Measurements from ENCODE around the gene COG4. TPM values are rescaled to one million over a fixed set of nuclear protein-coding genes. Genes with fewer than 3 reads are reported as not detected.

COG4 gene
- polyA plus RNA-seq, 2 of the 4 experiments (the other 2 are of a cell fraction), result 42.7 to 48.2 TPM

DNA sequence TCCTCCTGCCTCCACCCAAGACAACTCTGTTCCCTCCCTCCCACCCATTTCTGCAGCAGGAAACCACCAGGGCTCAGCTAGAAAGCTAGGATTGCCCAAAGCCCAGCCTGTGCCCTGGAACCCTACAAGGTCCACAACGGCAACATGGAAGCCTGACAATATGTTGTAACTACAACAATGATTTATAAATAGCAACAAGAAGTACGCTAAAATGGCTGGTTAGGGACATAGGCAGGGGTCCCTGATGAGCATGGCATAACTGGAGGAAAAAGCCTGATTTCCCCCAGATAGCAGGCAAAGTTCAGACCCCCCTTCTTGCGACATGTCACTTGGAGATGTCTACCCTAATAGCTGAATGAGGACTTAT, 91.0 kb downstream of the COG4 start:
- TF ChIP-seq CBX8 (IDR thresholded peaks at IDR 0.05) (no peak), RARB (CRISPR knock-in tag; IDR thresholded peaks at IDR 0.05) (no peak), GATA3 (IDR thresholded peaks at IDR 0.05; ENCODE audit: borderline replicate concordance) (no peak), ZFP36 (IDR thresholded peaks at IDR 0.05; ENCODE audit: borderline replicate concordance, partially characterized antibody) (no peak), PHF8 (IDR thresholded peaks at IDR 0.05; ENCODE audit: borderline replicate concordance, low read depth) (no peak), EHMT2 (IDR thresholded peaks at IDR 0.05; ENCODE audit: low read depth) (no peak), ZNF302 (CRISPR knock-in tag; IDR thresholded peaks at IDR 0.05) (no peak), NPAS2 (CRISPR knock-in tag; IDR thresholded peaks at IDR 0.05; ENCODE audit: borderline replicate concordance) (no peak)
- TF ChIP-seq, protein P1, sequence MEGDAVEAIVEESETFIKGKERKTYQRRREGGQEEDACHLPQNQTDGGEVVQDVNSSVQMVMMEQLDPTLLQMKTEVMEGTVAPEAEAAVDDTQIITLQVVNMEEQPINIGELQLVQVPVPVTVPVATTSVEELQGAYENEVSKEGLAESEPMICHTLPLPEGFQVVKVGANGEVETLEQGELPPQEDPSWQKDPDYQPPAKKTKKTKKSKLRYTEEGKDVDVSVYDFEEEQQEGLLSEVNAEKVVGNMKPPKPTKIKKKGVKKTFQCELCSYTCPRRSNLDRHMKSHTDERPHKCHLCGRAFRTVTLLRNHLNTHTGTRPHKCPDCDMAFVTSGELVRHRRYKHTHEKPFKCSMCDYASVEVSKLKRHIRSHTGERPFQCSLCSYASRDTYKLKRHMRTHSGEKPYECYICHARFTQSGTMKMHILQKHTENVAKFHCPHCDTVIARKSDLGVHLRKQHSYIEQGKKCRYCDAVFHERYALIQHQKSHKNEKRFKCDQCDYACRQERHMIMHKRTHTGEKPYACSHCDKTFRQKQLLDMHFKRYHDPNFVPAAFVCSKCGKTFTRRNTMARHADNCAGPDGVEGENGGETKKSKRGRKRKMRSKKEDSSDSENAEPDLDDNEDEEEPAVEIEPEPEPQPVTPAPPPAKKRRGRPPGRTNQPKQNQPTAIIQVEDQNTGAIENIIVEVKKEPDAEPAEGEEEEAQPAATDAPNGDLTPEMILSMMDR (IDR thresholded peaks at IDR 0.05), result no peak
- Histone ChIP-seq H3K4me1 (peaks cover 87% of the 10 kb centered on the region), H3K27ac (peak overlapping the region in 1 of 2 experiments; percentile 72; a peak in 3 of 6 replicates), H3K4me3 (no peak overlapping the region), H3K4me2 (peak overlapping the region; percentile 43; the same call in 2 of the 3 replicates), H3K9me3 (no peaks in the 10 kb centered on the region)
- ATAC-seq (no peak), FAIRE-seq (no peak), DNase-seq (ENCODE audit: low read depth in 1 of 2, low spot score in 1 of 2) (no peak)
- WGBS (ENCODE audit: missing lambda C conversion rate), result 62% methylated on average over 3 of the region's 3 CpGs
- CTCF ChIA-PET, result interaction anchor here (0.8 to 2.3 kb wide), 6 partner anchors 18 to 62 kb away, joined by 3 to 7 read pairs (median 3); no protein-coding TSS in a partner anchor
- POLR2A ChIA-PET, result interaction anchor here (1.0 to 3.0 kb wide), 2 partner anchors 21 to 51 kb away, joined by 5 to 8 read pairs; no protein-coding TSS in a partner anchor

DNA sequence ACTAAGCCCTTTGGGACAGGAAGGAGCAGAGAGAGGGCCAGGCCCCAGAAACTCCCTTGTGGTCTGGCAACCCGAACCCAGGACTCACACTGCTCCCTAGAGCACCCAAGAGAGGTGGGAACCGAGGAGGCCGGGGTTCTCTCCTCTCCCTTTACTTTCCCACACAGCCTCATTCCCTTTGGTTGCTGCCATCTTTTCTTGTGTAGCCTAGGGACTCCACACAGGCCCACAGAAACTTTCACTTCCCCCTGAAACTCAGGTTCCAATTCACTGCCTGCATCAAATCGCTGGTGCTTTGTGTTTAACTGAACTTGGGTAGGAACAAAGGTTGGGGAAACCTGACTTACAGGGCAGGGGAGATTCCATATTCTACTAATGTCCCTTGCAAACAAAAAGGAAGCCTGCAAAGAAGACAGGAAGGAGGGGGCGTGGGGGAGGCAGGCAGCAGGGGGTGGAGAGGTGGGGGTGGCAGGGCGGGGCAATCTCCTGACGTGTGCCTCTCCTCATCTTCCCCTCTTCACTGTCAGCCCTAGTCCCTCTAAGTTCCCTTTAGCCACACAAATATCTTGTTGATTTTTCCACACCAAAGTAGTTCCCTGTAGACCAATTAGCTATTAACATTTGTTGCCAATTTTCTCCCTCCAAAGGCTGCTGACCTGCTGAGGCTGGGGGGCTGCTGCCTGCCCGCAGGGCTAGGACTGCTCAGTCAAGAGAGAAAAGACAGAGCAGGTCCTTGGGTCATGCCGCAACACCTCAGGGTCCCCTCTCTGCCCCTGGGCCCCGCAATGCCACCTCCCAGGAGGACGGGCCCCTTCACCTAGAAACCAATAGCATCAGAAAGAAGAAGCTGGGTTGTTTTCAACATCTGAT, 92.5 kb downstream of the COG4 start:
- DNase-seq (ENCODE audit: low read depth in 1 of 2, low spot score in 1 of 2), result no peak
- TF ChIP-seq ZFP36 (IDR thresholded peaks at IDR 0.05; ENCODE audit: borderline replicate concordance, partially characterized antibody), result no peak
- TF ChIP-seq HDAC2 (IDR thresholded peaks at IDR 0.05), result no peak
- TF ChIP-seq KDM1A (IDR thresholded peaks at IDR 0.05; ENCODE audit: low read depth), result no peak
- TF ChIP-seq BHLHE40 (IDR thresholded peaks at IDR 0.05; ENCODE audit: low read depth, low read length), result no peak
- no peak for TF ChIP-seq NR3C1 (IDR thresholded peaks at IDR 0.05)
- no peak for TF ChIP-seq GATA3 (IDR thresholded peaks at IDR 0.05; ENCODE audit: borderline replicate concordance)
- TF ChIP-seq ZNF302 (CRISPR knock-in tag; IDR thresholded peaks at IDR 0.05), result no peak
- TF ChIP-seq, protein P2, sequence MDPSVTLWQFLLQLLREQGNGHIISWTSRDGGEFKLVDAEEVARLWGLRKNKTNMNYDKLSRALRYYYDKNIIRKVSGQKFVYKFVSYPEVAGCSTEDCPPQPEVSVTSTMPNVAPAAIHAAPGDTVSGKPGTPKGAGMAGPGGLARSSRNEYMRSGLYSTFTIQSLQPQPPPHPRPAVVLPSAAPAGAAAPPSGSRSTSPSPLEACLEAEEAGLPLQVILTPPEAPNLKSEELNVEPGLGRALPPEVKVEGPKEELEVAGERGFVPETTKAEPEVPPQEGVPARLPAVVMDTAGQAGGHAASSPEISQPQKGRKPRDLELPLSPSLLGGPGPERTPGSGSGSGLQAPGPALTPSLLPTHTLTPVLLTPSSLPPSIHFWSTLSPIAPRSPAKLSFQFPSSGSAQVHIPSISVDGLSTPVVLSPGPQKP (IDR thresholded peaks at IDR 0.05; ENCODE audit: low read depth, low read length), result no peak
- TF ChIP-seq HOXB13 (CRISPR knock-in tag; IDR thresholded peaks at IDR 0.05; ENCODE audit: low read depth), result no peak
- TF ChIP-seq MYC (IDR thresholded peaks at IDR 0.05; ENCODE audit: borderline replicate concordance, low read length), result no peak
- TF ChIP-seq, protein P1 (IDR thresholded peaks at IDR 0.05), result no peak
- TF ChIP-seq POLR2AphosphoS2 (conservative IDR thresholded peaks at IDR 0.05; ENCODE audit: low read length), result no peak
- no peak for TF ChIP-seq KDM5A (IDR thresholded peaks at IDR 0.05)
- TF ChIP-seq EHF (CRISPR knock-in tag; IDR thresholded peaks at IDR 0.05), result no peak
- TF ChIP-seq FOSL2 (IDR thresholded peaks at IDR 0.05), result no peak
- TF ChIP-seq FOSL2 (CRISPR knock-in tag; IDR thresholded peaks at IDR 0.05), result no peak
- TF ChIP-seq, protein P3, sequence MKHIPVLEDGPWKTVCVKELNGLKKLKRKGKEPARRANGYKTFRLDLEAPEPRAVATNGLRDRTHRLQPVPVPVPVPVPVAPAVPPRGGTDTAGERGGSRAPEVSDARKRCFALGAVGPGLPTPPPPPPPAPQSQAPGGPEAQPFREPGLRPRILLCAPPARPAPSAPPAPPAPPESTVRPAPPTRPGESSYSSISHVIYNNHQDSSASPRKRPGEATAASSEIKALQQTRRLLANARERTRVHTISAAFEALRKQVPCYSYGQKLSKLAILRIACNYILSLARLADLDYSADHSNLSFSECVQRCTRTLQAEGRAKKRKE (CRISPR knock-in tag; IDR thresholded peaks at IDR 0.05; ENCODE audit: low read depth), result no peak
- peak overlapping the region; percentile 81 for H3K4me2 ChIP-seq
- FAIRE-seq, result no peak
- ChIA-PET POLR2A (interaction anchor here (1.0 to 3.0 kb wide), 2 partner anchors 23 to 50 kb away, joined by 5 to 8 read pairs; no protein-coding TSS in a partner anchor), CTCF (interaction anchor here (0.7 to 1.0 kb wide), 2 partner anchors 39 to 60 kb away, joined by 3 read pairs; no protein-coding TSS in a partner anchor)
- H3K9me3 ChIP-seq, result no peaks in the 10 kb centered on the region
- no peak for ATAC-seq
- peaks cover 80% of the 10 kb centered on the region for H3K4me1 ChIP-seq
- peak overlapping the region; percentile 93 to 95 for H3K27ac ChIP-seq
- WGBS (ENCODE audit: missing lambda C conversion rate), result 67% methylated on average over 11 of the region's 11 CpGs
- no peak overlapping the region for H3K4me3 ChIP-seq

Measured in A549 (cell line).